H1 (cell line): Measurements from ENCODE around the gene SCGN. TPM values are rescaled to one million over a fixed set of nuclear protein-coding genes. Genes with fewer than 3 reads are reported as not detected.

Experiments used
- GTF2F1 ChIP-seq: IDR thresholded peaks from 2 replicates; pipeline ENCODE4 v1.6.1; 2012; ENCODE audit warnings: low read depth, low read length, improper control_type of control experiment, borderline replicate concordance
- HDAC2 ChIP-seq, 2 experiments: fragments of 300-600 bp in 1 of 2; sonication (generic) in 1 of 2; IDR thresholded peaks; 2 replicates each; pipeline ENCODE4 v1.6.1; 2011 to 2012; ENCODE audit warnings: low read depth in 2 of 2, low read length in 2 of 2, mild to moderate bottlenecking in 2 of 2, moderate library complexity in 2 of 2, borderline replicate concordance in 1 of 2, inconsistent platforms in 1 of 2
- RNF2 ChIP-seq: fragments of 200-900, 300-1000 bp; sonication (generic); IDR thresholded peaks from 2 replicates; pipeline ENCODE4 v1.7.1; 2016; ENCODE audit warnings: borderline replicate concordance, low read depth, mild to moderate bottlenecking, antibody characterized with exemption, low read length; ENCODE audit not compliant: poor library complexity, severe bottlenecking; ENCODE audit errors: missing control alignments
- SP4 ChIP-seq: IDR thresholded peaks from 2 replicates; pipeline ENCODE4 v1.6.1; 2012; ENCODE audit warnings: low read length, inconsistent platforms
- polyA plus RNA-seq, 7 experiments: library from polyadenylated mRNA; depleted of rRNA in 3 of 7; stranded (reverse) in 5 of 7; unstranded in 2 of 7; fragments of >200 nt in 5 of 7; fragments of 200-250 nt in 2 of 7; gene quantifications; 1 replicate in 5 of 7; 2 replicates in 1 of 7; 4 replicates in 1 of 7; pipeline versions ENCODE4 v1.2.1 to v1.2.3, GENCODE V29; 2011 to 2013; ENCODE audit warnings: missing spikeins in 2 of 7, mixed read lengths in 2 of 7
- total RNA-seq: library from RNA; stranded (reverse); fragmentation: NEBNext Ultra II Directional; extraction: Animal tissue kit (Norgen Biotek cat#: 25700); gene quantifications from 2 replicates; pipeline ENCODE4 v1.2.1, GENCODE V29; 2021
- TF ChIP-seq, protein P1 (sequence below): IDR thresholded peaks from 2 replicates; pipeline ENCODE4 v1.6.1; 2012; ENCODE audit warnings: low read length, inconsistent platforms

The SCGN gene
- total and polyA plus RNA-seq, 2 of the 8 experiments (the other 6 are each of a cell fraction or from before 2014, with no cell fraction given): not detected

DNA sequence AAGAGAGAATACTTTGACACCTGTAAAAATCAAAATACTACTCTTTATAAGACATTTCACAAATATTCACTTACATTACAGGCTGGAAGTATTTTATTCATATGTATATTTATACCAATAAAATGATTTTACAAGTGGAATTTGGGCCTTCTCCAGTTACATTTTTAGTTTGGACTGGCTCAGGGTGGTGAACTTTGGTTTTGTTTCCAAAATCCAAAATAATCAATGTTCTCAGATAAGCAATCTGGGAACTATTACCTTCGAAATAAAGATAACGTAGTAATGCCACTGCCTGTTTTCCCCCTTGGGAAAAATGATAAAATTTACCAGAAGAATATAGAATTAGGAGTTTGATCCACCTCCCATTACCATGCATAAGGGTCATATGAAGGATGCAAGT, 31.6 kb upstream of the SCGN start (continued):
- TF ChIP-seq, protein P1, sequence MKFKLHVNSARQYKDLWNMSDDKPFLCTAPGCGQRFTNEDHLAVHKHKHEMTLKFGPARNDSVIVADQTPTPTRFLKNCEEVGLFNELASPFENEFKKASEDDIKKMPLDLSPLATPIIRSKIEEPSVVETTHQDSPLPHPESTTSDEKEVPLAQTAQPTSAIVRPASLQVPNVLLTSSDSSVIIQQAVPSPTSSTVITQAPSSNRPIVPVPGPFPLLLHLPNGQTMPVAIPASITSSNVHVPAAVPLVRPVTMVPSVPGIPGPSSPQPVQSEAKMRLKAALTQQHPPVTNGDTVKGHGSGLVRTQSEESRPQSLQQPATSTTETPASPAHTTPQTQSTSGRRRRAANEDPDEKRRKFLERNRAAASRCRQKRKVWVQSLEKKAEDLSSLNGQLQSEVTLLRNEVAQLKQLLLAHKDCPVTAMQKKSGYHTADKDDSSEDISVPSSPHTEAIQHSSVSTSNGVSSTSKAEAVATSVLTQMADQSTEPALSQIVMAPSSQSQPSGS: no peak
- no peak for TF ChIP-seq SP4
- TF ChIP-seq RNF2: no peak
- TF ChIP-seq HDAC2 (IDR thresholded peaks at IDR 0.05; ENCODE audit: borderline replicate concordance in 1 of 2, low read depth in 2 of 2, low read length in 2 of 2): no peak
- TF ChIP-seq GTF2F1: no peak
